B cell (primary cell): Measurements from ENCODE around the gene CLIP2.

Experiments used
- EZH2 ChIP-seq: IDR thresholded peaks from 2 replicates; pipeline ENCODE4 v1.6.1; 2012; ENCODE audit warnings: borderline replicate concordance, low read depth, mild to moderate bottlenecking, moderate library complexity, low read length; ENCODE audit not compliant: insufficient read depth, poor library complexity, severe bottlenecking
- TF ChIP-seq, protein P1 (sequence below): fragments of 200-600 bp; IDR thresholded peaks from one replicate; pipeline ENCODE4 v1.8.0; 2022; ENCODE audit warnings: antibody characterized with exemption, mild to moderate bottlenecking

DNA sequence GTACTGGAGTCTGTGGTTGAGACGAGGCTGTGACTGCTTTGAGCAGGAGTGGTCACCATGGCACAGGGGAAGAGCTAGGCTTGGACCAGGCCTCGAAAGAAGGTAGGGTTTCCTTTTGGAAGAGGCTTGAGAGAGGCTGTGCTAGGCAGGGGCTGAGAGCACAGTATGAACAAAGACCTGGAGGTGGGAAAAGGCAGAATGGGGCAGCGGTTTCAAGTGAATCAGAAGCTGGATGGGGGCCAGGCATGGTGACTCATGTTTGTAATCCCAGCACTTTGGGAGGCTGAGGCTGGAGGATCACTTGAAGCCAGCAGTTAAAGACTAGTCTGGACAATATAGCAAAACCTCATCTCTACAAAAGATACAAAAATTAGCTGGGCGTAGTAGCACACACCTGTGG, 65.9 kb downstream of the CLIP2 start:
- TF ChIP-seq, protein P1, sequence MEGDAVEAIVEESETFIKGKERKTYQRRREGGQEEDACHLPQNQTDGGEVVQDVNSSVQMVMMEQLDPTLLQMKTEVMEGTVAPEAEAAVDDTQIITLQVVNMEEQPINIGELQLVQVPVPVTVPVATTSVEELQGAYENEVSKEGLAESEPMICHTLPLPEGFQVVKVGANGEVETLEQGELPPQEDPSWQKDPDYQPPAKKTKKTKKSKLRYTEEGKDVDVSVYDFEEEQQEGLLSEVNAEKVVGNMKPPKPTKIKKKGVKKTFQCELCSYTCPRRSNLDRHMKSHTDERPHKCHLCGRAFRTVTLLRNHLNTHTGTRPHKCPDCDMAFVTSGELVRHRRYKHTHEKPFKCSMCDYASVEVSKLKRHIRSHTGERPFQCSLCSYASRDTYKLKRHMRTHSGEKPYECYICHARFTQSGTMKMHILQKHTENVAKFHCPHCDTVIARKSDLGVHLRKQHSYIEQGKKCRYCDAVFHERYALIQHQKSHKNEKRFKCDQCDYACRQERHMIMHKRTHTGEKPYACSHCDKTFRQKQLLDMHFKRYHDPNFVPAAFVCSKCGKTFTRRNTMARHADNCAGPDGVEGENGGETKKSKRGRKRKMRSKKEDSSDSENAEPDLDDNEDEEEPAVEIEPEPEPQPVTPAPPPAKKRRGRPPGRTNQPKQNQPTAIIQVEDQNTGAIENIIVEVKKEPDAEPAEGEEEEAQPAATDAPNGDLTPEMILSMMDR, result no peak
- no peak for TF ChIP-seq EZH2
